NCI-H2171 (cell line): ENCODE results near the gene UBN2.
"Not testable (repeated sequence)": the region's sequence is repeated elsewhere in the genome, so short reads cannot be mapped to it uniquely, and the experiment has no call there.

Source experiments
- DNase-seq: peaks from one replicate; lab custom pipeline; 2025; lab: John Stamatoyannopoulos, UW

The UBN2 gene

DNA sequence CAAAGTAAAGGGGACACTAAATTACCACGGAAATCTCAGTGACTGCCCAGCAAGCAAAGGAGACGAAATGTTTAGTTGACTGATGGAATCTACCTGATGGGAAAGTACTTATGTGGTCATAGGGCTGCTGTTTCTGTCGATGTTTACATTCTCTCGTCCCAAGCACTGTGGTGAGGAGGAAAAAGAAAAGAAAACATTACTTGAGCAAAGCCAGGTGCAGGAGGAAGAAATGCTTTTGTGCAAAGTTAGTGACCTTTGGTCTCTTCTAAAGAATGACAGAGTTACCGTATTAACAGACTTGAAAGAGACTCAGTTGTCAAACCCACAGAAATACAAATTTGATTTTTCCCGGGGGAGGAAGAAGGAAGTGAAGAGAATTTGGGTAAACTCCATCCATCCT lies 66.8 kb downstream of the UBN2 start:
- DNase-seq: no peak

DNA sequence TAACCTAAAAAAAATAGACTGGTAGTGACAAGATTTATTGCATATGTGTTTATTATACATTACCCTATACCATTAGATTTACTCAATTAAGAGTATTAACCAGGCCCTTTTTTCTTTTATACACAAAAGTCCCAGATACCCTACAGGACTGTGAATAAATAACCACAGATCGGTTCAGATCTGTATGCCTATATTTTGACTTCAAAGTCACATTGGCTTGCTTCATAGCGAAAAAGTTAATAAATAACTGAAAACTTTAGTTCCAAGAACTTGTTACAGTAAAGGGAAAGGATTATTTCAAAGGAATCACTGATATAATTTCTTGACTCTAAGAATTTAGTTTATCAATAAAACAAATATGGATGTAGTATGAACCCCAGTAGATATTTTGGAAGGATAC lies 68.3 kb downstream of the UBN2 start:
- DNase-seq: no peak

DNA sequence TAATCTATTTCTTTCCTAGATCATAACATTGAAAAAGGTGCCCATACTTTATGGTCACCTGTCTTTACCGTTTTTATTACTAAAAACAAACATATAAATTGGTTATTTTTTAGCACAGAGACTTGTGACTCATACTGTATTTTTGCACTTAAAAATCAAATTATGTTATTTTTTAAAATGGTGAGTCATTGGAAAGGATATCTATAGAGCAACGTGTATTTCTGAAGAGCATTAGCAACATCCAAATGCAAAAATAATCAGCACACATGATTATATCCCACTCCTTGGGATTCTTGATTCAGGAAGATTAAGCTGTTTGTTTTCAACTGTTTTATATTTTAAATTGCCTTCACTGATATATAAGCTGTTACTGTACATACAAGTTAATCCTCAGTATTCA lies 69.4 kb downstream of the UBN2 start:
- DNase-seq: no peak

DNA sequence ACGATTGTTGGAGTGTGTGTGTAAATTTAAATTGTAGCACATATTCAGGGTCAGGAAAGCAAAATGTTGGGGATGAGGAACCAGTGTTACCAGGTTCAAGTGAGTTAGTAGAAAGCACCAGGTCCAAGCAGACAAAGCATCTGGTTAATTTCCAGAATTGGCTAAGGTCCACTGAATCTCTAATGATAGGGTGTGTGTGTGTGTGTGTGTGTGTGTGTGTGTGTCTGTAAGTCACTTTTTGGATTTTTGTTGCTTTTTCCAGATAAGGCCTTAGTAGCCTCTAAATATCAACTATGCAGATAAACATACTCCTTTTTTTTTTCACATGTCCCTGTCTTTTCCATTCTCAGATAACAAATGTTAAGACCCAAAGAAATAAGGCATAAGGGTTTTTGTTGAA lies 73.5 kb downstream of the UBN2 start:
- no peak for DNase-seq

DNA sequence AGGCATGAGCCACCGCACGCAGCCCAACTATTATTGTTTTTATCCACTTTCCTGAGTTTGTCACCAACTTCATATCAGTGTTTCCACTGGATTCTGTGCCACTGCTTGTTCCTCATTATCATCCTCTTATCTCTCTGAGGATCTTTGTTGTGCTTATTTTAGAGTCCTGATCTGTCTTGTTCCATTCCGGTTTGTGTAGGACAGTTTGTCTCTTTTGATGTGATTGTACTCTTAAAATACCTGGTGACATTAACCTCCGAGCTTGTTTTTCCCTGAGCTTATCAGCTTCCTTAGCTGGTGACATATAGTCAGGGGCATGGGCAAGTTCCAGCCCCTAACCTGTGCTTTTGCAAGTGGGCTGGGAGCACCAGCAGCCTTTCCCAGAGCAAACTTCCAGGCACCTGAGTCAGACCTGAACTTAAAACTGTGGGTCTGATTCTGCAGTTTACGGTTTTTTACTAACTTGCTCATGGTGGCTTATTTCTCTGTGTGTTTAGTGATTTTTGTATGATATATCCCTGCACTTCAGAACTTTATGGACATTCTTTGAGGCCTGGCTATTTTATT lies 87.0 kb downstream of the UBN2 start:
- no peak for DNase-seq

DNA sequence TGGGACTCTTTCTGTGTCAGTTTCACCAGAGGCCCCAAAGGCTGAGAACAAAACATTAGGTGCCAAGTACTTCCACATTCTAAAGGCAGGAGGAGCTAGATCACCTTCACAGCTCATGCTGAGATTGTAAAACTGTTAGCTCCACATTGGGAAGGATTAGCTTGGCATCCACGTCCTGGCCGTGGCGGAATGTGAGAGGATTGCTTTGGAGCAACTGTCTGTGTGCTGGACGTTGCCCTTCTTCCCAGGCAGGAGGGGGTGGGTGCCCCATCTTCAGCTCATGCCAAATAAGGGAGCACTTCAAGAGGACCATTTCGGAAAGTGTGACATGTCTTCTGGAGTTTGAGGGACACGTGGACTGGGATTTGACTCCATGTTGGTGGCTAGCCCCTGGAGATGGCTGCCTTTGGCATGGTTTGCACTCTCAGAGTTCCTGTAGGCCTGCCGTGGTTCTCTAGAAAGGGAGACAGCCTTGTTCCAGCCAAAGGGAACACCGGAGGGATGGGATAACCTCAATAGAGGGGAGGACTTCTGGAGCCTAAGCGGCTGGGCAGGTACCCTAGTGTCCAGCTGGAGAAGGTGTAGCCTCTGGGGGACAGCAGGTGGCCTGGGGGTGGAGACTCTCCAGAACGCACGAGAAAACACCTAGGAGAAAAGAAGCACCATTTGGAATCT lies 90.2 kb downstream of the UBN2 start:
- DNase-seq: no peak

DNA sequence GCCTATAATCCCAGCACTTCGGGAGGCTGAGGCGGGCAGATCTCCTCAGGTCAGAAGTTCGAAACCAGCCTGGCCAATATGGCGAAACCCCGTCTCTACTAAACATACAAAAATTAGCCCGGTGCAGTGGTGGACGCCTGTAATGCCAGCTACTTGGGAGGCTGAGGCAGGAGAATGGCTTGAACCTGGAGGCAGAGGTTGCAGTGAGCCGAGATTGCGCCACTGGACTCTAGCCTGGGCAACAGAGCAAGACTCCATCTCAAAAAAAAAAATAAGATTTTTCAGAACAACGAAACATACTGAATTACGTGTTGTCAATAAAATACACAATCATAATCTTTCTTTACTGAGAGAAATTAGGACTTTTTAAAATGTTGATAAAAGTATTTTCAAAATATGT lies 93.7 kb downstream of the UBN2 start:
- DNase-seq: not testable (repeated sequence)

DNA sequence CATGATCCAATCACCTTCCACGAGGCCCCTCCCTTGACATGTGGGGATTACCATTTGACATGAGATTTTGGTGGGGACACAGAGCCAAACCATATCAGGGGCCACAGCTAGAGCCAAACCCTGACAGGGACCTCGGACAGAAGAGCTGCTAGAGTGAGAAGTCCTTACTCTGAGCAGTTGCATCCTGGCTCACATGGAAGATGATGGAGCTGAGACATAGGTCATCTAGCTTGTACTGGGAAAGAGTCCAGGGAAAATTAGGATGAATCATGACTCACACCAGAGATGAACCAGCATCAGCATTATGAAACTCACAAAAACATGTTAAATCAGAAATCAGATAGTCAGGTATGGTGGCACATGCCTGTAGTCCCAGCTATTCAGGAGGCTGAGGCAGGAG lies 97.3 kb downstream of the UBN2 start:
- no peak for DNase-seq

DNA sequence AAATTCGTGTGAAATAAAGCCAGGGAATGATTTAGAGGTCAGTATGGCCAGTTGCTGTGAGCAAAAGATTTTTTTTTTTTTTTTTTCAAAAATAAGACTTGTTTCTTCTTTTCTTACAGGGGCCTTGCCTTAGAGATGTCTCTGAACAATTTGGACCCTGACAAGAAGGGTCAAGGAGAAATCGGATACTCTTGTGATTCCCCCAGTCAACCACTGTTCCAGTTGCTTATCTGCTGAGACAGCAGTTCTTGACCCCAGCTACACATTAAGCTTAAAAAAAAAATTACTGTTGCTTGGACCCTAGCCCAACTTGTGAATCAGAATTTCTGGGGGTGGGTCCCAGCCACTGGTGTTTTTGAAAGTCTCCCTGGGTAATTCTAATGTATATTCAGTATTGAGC lies 98.1 kb downstream of the UBN2 start:
- no peak for DNase-seq

DNA sequence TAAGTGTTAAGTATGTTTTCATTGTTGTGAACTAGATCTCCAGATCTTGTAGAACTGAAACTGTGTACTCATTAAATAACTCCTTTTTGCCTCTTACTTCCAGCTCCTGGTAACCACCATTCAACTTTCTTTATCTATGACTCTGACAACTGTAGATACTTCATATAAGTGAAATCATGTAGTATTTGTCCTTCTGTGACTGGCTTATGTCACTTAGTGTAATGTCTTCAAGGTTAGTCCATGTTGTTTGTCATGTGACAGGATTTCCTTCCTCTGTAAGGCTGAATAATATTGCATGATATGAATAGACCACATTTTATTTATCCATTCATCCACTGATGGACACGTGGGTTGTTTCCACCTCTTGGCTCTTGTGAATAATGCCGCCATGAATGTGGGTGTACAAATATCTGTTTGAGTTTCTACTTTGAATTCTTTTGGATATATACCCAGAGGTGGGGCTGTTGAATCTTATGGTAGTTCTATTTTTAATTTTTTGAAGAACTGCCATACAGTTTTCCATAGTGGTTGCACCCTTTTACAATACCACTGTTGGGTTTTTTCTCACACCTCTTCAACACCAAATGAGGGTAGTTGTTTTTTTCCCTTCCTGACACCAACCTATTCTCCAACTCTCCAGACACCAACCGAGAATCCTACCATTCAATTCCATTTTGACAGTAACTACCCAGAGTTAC lies 99.4 kb downstream of the UBN2 start:
- DNase-seq: no peak

DNA sequence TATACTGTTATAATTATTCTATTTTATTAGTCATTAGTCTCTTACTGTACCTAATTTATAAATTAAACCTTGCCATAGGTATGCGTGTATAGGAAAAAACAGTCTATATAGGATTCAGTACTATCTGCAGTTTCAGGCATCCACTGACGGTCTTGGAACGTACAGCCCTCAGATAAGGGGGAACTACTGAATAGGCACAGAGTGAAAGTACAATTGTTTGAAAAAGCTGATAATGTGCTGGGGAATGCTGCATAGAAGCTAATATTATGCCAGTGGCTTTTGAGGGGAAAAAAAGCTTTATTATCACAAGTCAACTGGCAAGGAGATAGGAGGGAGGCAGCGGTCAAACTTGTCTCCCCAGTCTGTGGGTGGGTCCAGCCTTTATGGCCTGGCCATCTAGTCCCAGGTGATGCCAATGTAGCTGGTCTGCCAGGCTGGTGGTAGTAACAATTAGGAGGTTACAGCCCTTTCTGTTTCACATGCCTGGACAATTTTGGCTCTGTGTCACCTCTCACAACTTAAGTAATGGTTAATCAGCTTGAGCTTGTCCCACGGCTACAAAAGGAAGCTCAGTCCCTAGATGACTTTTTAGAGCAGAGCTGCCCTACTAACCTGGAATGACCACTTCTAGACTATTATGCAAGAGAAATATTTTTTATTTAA lies 101.8 kb downstream of the UBN2 start:
- DNase-seq: no peak

DNA sequence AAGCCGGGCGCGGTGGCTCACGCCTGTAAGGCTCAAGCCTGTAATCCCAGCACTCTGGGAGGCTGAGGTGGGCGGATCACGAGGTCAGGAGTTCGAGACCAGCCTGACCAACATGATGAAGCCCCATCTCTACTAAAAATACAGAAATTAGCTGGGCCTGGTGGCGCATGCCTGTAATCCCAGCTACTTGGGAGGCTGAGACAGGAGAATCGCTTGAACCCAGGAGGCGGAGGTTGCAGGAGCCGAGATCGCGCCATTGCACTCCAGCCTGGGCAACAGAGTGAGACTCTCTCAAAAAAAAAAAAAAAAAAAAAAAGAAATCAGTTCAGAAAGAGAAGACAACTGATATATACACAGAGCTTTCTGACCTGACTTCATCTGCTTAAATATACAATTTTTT lies 102.4 kb downstream of the UBN2 start:
- DNase-seq: not testable (repeated sequence)

DNA sequence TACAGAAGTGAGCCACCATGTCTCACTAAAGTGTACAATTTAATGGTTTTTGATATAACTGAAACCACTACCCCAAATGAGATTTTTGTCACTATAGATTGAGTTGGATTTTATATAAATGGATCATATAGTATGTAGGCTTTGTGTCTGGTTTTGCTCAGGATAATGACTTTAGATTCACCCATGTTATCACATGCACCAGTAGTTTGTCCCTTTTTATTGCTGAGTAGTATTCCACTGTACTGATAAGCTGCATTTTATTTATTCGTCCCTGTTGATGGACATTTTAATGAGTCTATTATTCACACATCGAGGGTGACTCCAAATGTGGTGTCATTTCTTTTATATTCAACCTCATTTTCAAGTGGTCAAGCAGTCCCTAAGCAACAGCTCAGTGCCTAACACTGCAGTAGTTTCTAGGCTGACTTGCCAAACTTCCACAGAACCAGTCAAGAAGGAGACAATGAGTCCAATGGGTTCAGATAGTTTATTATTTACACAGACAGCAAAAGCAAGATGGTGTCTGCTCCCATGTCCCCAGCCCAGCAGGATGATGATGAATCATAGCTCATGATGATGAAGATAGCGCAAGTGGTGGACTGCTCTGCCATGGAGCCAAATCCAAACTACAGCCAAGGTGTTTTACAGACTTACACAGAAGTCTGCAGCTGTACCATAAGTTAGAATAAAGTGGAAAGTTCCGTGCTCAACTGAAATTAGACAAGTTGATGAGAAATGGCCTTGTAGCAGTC lies 103.5 kb downstream of the UBN2 start:
- DNase-seq: no peak

DNA sequence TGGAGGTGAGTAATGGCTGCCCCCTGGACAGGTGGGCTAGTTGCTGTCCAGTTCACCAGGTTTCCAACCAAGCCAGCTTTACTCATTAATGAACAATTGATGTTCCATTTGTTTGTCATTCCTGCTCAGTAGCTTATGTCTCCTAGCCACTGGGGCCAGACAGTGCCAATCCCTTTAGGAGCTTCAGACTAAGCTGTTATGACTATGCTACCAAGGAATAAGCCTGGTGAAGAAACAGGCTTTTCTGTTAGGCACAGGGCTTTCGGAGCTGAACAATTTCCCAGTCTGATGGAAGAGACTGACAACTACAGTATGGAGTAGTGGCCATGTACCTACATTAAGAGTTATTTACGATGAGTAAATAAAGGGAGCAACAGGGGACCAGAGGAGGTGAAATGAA lies 108.0 kb downstream of the UBN2 start:
- DNase-seq: no peak

DNA sequence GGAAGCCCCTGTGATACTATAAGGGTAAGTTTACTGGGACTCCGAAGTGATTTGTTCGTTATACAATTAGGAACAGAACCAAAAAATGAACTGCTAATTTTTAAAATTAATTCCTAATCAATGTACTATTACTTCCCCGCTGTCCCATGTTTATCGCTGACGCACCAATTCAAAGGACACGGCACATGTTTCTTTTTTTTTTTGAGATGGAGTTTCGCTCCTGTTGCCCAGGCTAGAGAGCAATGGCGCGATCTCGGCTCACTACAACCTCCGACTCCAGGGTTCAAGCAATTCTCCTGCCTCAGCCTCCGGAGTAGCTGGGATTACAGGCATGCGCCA lies 108.6 kb downstream of the UBN2 start:
- no peak for DNase-seq

DNA sequence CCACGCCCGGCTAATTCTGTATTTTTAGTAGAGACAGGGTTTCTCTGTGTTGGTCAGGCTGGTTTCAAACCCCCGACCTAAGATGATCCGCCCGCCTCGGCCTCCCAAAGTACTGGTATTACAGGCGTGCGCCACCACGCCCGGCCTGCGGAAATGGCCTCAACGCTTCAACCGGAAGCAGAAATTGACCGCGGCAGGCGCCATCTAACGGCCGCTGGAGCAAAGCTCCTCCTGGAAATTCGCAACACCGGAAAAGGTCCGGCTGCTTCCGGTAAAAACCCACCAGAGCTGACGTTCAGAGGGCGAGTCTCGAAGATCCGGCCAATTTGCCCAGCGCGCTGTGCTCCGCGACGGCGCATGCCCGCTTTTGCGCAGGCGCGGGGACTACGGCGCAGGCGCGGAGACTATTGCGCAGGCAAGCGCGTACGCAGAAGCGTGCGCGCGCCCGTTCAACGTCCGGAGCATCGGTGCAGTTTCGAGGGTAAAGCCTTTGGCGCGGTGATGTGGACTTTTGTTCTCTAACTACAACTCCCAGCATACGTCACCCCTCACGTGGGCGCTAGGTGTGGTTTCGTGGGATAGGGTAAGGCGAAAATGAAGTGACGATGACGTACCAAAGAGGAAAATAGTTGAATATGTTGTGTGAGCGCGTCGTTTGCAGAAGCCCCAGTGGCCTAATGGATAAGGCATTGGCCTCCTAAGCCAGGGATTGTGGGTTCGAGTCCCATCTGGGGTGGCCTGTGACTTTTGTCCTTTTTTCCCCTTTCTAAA lies 109.2 kb downstream of the UBN2 start:
- peak; percentile 100 for DNase-seq

DNA sequence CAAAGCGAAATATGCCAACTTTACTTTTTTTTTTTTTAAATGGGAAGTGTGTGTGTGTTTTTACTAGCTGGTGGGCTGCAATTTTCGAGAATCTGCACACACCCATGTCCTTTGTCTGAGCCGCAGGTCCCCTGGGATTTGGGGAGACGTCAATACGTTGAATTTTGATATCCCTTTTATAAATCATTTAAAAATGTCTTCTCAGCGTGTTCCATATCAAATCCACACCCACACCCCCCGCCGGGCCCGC lies 109.7 kb downstream of the UBN2 start:
- DNase-seq: peak; percentile 85

DNA sequence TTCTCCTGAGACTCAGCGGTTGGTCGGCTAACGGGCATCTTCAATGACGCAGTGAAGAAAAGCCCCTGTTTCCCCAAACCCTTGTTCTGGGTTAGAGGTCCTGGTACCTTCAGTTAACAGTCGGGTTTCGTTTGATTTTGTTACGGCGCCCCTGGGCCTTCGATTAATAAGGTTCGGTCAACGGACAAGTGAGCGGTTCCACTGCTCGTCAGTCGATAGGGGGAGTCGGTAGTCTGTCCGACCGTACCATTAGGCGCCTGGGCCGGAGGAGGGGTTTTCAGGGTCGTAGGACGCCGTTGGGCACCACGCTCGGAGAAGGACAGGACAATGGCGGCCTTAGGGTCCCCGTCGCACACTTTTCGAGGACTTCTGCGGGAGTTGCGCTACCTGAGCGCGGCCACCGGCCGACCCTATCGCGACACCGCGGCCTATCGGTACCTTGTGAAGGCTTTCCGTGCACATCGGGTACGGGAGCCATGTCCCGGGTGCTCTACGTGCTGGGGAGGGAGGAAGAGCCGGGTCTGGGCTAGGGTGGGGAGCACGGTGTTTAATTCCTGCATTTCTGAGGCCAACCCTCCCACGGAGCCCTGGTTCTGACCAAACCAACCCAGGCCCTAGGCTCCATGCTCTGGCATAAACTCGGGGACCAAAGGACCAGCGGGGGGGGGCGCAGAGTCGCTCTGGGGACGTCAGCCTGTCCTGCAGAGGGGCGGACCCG lies 110.2 kb downstream of the UBN2 start, which contains the start of gene FMC1:
TSS of gene FMC1 (plus strand) at position 280 of the 718 bp plus-strand sequence. CDS start at position 328, 48 bp downstream.
- peak; percentile 92 for DNase-seq

DNA sequence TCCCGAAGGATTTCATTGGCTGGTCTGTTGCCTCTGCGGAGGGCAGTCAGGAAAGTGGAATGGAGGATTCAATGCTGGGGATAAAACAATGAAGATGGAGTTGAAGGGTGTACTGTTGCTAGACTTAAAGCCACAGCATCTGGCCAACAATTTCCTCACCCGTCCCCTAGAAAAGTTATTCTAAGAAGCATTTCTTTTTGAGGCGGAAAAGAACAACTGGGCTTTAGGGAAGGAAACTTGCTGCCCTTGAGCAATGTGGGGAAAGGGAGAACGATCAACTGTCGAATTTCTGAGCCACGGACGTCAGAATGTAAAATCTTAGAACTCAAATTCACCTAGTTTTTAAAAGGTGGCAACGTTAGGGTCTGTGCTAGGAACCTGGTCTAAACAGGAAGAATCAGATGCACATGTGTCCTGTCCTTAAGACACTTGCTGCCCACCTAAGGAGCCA lies 110.8 kb downstream of the UBN2 start:
- no peak for DNase-seq

DNA sequence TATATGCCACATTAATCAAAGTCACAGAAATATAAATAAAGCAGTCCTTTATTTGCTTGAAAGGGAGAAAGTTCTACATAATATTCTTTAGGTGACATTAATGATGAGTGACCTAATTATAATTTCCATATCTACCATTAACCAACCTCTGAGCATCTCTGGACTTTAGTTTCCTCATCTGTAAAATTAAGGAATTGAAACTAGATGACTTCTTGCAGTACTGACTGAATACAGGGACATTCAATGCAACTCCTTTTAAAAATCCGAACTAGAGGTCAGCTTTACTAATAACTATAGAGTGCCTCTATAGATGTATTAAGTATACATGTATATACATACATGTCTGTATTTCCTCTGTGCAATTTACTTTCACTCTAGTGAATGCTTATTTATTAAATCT lies 114.0 kb downstream of the UBN2 start:
- DNase-seq: no peak

DNA sequence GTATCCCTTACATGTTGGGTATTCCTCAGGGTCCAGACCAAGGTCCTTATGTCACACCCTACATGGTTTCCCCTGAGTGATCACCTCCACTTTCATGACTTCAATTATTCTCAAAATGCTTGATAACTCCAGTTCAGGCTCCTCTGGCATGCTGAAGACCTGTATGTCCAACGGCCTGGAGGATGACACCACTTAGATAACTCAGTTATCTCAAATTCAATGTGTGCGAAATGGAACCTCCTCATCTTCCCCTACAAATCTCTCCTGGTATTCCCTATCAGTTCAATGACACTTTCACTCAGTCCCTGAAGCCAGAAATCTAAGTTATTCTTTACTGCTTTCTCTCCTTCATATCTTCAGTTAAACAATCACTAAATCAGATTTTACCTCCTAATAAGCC lies 120.0 kb downstream of the UBN2 start:
- no peak for DNase-seq
